GM20431 (cell line): ENCODE data around the gene THADA.
"Not testable (repeated sequence)": the region's sequence is repeated elsewhere in the genome, so short reads cannot be mapped to it uniquely, and the experiment has no call there.

Source experiments
- in situ Hi-C: fragments of 300-500 bp; cut with MseI, MboI; formaldehyde crosslinking; loops from one replicate; pipeline ENCODE4 v1.15.0; 2020; ENCODE audit warnings: low sequenced_read_pairs; ENCODE audit not compliant: unreplicated experiment

THADA gene

DNA sequence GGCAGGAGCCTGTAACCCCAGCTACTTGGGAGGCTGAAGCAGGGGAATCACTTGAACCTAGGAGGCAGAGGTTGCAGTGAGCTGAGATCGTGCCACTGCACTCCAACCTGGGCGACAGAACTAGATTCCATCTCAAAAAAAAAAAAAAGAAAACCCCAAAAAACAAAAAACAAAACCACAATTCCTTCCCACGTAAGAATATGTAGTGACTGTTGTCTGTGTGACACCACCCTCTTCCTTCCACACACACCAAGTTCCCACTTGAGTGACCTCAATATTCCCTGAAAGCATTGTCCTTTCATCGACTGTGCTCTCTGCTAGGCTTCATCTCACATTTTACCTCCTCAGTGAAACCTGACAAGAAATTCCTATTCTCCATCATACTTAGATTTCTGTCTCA, 8.8 kb upstream of the THADA start:
- in situ Hi-C loops: no loop called here

DNA sequence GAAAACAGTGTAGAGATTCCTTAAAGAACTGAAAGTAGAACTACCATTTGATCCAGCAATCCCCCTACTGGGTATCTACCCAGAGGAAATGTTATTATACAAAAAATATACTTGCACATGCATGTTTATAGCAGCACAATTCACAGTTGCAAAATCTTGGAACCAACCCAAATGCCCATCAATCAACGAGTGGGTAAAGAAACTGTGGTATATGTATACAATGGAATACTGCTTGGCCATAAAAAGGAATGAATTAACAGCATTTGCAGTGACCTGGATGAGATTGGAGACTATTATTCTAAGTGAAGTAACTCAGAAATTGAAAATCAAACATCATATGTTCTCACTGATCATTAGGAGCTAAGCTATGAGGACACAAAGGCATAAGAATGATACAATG, 4.8 kb upstream of the THADA start:
- in situ Hi-C loops: not testable (repeated sequence)

DNA sequence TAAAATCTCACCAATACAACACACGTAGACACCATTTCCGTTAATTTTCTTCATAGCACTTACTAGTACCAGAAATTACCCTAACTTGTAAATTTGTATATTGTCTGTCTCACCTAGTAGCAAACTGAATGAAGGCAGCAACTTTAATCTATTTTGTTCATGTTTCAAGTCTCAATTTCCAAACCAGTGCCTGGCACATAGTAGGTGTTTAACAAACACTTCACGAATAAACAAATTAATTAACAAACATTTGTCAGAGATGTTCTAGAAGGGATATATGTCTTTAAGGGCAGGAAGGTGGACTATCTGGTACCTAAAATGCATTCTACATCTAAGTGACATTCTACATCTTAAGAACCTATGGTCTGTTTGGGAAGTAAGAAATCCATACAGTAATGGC, 963 bp downstream of the THADA start:
- in situ Hi-C loops: no loop called here

DNA sequence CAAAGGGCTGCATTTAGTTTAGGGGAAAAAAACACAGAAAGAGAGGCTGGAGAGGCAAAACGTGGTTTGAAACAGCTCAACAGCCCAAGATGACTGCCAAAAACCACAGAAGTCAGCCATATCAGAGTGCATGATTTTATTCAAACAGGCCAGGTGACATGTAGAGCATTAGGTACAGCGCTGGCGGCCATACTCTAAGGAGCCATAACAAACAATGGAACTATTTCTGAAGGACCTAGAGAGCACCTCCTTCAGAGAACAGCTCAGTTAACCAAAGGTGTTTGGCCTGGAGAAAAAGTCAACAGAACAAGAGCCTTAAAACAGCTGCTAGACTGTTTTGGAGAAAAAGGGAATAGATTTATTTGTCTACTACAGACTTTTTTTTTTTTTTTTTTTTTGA, 2.6 kb downstream of the THADA start:
- in situ Hi-C loops: no loop called here

DNA sequence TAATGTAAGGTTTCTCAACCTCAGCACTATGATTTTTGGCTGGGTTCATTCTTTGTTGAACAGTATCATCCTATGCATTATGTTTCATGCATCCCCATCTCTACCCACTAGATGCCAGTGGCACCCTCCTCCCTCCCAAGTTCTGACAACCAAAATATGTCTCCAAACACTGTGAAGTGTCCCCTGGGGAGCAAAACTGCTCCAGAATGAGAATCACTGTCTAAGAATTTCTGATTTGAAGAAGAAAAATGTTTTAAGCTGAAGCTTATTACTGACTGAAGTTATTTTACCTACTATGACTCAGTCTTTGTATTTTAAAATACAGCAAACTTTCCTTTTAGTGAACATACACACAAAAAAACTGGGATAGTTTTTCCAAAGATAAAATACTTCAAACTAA, 3.4 kb downstream of the THADA start:
- in situ Hi-C loops: no loop called here

DNA sequence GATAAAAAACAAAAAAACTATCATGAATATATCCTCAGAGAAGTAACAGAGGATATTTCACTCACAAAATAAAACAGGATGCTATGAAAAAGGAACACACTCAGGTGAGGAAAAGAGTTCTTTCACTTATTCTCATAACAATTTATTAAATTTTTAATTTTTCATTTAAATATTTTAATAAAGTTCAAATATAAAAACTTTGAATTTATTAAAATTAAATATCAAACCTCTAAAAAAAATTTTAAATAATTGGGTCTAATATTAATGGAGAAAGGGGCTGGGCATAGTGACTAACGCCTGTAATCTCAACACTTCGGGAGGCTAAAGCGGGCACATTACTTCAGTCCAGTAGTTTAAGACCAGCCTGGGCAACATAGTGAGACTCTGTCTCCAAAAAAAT, 10.1 kb downstream of the THADA start:
- in situ Hi-C loops: no loop called here

DNA sequence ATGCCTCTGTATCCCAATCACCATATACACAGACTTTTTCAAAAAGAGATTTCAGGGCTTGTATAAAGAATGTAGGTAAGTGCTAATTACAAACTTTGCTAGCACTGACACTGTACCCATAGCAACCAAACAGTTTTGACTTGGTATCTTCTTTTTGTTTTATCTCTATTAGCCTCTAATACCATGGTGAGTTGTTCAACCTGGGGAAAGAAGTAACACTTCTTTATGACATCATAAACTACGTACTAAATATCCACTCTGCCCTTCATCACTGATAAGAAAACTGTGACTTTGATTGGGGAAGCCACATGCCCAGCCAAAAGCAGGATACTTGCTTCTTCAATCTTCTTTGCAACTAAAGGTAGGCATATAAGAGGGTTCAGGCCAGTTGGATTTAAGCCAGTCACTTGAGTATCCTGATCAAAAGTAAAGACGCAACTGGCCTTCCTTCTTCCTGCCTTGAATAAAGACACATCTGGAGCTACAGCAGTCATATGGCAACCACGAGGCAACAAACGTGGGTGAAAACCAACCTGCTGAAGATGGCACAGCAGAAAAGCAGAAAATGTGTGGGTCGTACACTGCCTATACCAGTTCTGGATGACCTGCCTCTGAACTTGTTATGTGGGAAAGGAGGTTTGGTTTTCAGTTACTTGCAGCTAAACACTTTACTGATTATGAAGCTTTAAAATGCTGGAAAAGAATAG, 16.4 kb downstream of the THADA start:
- in situ Hi-C loops: no loop called here

DNA sequence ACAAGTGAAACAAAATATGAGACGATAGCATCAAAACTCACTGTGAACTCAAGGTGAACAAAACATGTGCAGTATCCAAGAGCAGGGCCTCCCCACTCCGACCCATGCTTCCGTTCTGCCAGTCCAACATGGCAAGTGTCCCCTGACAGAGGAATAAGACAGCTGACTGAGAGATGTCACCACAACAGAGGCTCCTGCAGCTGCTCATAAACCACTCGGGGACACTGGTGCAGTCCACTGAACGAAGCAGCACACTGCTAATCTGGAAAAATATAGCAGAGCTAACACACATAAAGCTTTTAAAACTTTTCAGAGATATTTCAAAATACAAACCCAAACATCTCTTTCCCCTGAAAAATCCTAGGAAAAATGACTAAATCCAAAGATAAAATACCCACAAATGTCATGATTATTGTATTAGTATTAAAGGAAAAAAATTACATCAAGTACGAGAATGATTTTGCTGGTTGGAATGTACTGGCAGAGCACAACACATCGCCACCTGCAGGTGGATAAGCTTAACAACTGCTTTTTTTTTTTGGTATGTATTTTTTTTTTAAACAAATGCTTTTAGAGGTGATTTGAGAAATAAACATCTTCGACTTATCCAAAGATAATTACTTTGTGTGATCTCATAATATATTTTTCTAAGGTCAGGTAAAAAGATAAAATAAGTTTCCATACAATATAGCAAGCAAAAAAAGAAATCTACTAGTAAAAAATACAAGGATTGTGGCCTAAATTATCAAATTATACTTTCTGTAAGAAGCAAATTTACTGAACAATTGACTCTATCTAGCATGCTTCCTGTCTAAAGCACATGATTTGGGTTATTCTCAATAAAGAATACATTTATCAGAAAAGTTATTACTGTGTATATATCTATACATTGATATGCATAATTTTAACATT, 18.6 kb downstream of the THADA start:
- in situ Hi-C loops: no loop called here

DNA sequence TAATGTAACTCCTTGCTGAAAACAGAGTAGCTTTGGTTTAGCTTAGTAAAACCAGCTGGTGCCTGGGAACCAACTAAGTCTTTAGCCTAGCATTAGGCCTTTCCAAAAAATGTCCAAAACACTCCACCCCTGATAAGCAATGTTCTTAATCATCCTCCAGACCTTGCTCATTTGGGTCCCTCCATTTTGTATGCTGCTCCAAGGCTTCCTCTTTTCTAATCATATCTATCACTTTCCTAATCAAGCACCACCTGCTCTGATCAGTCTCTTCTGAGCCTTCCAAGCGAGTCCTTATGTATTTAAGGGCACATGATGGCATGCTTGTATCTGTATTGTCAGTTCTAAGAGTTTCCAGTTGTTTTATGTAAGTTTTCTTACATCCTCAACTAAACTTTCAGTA, 23.6 kb downstream of the THADA start:
- in situ Hi-C loops: no loop called here

DNA sequence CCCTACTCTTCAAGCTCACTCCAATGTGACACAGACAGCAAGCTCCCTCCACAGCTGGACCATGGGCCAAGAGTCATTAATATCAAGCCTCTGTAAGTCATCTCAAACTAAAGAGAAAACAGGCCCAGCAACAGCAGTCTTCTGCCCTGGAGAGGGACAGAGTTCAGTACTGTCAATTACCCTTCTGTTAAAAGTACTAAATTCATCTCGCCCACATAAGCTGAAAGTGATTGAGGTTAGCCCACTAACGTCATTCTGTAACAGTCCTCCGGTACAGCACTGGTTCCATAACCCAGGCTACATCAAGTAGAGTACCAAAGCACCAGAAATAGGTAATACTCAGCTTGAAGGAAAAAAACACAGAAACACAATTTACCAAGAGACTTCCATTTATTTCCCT, 25.9 kb downstream of the THADA start:
- in situ Hi-C loops: no loop called here

DNA sequence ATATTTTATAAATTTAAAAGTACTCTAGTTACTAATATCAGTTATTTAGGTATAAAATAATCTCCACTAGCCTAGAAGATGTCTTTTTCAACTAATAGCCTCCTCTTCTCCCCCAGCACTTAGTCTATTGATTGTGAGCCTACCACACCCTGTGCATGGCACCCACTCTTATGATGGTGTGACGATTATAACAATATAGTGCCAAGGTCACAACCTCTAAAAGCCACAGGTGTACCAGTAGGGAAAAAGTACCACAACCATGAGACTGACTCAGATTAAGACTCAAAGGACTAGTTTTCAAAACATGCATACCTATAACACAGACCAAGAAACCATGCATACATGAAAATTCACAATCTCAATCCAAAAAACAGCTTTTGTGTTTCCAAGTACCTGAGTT, 27.6 kb downstream of the THADA start:
- in situ Hi-C loops: no loop called here

DNA sequence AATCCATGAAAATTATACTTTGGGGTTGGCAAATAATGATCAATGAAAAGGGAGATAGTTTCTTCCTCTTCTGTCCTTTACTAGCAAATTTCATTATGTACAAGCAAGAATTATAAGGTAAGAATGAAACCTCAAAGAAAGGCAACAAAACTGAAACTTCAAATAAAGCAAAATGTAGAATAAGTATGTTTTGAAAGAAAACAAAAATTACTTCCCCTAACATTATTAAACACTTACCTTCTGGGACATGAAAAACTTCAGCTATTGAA, 29.4 kb downstream of the THADA start:
- in situ Hi-C loops: no loop called here

DNA sequence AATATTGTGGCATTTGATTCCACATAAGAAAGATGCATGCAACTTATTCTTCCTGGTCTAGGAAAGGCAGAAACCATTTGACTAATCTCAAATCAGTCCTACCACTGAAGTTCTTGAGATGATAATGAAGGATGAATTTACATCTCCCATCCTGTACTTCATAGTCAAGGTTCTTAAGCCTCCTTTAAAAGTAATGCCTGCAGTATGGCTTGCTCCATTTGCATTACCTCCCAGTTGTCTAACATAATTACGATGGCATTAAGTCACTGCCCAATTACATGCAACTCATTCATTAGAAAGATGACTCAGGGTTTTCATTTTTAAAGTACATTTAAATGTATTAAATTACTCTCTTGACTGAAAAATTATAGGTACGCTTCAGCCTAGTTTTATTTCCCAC, 32.2 kb downstream of the THADA start:
- in situ Hi-C loops: no loop called here

DNA sequence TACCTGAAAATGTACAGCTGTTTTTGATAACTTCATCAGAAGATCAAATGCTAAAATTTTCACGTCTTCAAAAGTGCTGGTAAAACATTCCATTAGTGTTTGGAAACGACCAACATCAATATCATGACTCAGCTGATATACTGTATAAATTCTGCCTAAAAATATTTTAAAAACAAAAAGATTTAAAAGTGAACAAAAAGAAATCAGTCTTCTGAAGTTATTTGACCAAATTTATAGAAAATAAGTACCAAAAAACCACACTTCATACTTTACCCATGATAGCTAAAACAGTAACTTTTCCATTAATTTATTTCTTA, 35.6 kb downstream of the THADA start:
- in situ Hi-C loops: no loop called here

DNA sequence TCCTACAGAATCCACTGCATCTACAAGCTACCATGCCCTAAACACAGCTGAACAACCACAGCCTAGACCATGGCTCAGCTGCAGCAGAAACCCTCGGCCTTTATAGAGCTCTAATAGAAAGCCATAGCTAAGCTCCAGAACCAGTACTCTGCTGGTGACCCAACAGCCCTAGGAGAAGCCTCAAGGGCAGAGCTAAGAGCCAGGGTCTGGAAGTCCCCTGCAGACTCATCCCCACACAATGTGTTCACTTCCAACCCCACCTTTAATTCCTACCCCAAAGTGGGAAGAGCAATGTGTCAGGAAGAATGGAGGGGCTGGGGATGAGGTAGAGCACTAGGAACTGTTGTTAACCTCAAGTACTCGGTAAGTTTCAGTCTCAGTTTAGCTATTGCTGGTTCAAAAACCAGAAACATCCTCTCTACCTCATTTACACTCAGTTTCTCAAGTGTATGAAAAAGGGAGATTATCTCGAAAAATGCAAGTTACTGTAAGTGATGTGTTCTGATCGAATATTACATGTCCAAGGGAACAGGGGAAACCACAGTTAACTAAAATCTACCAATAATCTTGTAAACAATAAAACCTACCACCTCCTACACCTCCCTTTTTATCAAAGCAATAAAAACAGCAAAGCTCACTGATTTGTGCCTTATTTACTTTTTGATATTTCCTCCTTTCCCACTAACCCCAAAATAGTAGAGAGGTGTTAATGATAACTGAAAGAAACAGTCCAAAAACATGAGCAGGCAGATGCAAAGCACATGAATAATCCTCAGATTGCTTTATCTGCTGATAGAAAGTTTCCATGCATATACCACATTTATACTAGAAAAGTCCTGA, 36.2 kb downstream of the THADA start:
- in situ Hi-C loops: no loop called here

DNA sequence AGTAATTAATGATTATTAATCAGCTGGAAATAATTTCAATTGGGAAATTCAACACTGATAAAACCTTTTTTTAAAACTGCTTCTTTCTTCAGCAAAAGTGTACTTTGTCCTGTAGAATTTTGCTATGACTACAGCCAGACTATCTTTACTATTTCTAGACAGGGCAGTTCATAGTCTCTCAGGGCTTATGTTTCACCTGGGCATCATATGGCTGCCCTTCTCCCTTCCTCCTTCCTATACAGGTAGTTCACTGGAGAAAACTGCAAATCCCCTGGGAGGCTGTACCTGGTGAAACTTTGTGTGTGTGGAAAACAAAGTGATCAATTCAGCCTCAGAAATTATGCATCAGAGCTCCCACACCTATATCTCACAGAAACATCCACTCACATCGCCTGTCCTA, 38.6 kb downstream of the THADA start:
- in situ Hi-C loops: no loop called here

DNA sequence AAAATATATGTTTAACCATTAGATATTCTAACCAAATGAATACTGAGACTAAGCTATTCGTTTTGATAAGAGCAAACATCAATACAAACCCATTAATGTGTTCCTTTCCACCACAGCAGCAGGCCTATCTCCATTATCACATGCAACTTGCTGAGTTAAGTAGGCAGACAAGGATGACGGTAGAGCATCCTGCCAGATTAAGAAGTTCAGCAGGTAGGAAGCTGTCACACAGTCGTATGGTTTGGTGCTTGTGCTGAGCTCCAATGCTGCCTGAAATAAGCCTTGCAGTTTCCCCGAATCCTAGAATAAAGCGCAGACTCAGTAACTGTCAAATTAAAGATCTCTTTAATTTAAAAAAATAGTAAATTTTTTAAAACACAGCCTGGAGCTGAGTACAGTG, 39.6 kb downstream of the THADA start:
- in situ Hi-C loops: no loop called here

DNA sequence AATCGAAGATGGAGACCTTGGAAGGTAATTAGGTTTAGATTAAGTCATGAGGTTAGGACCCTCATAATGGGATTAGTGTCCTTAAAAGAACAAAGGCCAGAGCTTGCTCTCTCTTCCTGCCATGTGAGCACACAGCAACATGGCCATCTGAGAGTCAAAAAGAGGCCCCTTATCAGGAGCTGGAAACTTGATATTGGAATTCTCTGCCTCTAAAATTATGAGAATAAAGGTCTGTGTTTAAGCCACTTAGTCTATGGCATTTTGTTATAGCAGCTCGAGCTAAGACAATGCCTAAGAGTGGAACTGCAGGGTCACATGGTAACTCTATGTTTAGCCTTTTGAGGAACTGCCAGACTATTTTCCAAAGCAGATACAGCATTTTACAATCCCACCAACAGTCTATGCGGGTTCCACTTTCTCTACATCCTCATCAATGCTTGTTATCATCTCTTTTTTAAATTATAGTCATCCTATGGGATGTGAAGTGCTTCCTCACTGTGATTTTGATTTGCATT, 42.4 kb downstream of the THADA start:
- in situ Hi-C loops: no loop called here

DNA sequence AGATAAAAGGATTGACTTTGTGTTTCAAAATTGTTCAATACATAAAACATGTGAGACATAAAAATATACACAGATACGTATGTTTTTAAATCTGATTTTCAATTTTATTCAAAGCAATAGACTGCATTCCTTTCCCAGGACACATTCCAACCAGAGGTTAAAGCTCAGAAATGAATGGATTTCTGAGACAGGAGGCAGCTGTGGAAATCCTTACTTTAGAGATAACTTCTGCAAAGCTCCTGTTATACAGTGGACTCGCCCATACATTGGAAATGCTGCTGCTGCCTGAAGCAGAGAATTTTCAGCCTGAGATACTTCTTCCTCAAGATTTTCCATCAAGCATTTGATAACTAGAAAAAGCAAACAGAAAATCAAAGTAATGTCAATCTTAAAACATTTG, 43.8 kb downstream of the THADA start:
- in situ Hi-C loops: no loop called here

DNA sequence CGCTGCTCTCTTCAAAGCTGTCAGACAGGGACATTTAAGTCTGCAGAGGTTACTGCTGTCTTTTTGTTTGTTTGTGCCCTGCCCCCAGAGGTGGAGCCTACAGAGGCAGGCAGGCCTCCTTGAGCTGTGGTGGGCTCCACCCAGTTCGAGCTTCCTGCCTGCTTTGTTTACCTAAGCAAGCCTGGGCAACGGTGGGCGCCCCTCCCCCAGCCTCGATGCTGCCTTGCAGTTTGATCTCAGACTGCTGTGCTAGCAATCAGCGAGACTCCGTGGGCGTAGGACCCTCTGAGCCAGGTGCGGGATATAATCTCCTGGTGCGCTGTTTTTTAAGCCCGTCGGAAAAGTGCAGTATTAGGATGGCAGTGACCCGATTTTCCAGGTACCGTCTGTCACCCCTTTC, 47.5 kb downstream of the THADA start:
- in situ Hi-C loops: not testable (repeated sequence)
